Fibroblast of lung (primary cell): ENCODE results near the gene LIMK2. TPM values are rescaled to one million over a fixed set of nuclear protein-coding genes. Genes with fewer than 3 reads are reported as not detected.

Experiments used
- DNase-seq, 2 donors: peaks; one replicate each; pipeline versions ENCODE4 v3.0.0 to v3.0.0-alpha.2; 2010; ENCODE audit warnings: low read depth in 2 of 2
- H2AFZ ChIP-seq: 2 replicates; pipeline ENCODE4 v1.5.1; 2012; ENCODE audit warnings: low read length, control low read depth, inconsistent platforms
- H3K27ac ChIP-seq: 2 replicates; pipeline ENCODE4 v1.5.1; 2011; ENCODE audit warnings: low read length, control low read depth; ENCODE audit not compliant: insufficient read depth
- H3K27me3 ChIP-seq: 2 replicates; pipeline ENCODE4 v1.5.1; 2011; ENCODE audit warnings: mild to moderate bottlenecking, low read length; ENCODE audit not compliant: control insufficient read depth, insufficient read depth
- H3K36me3 ChIP-seq: 2 replicates; pipeline ENCODE4 v1.5.1; 2011; ENCODE audit warnings: low read length; ENCODE audit not compliant: control insufficient read depth, insufficient read depth
- H3K4me1 ChIP-seq: 2 replicates; pipeline ENCODE4 v1.5.1; 2011; ENCODE audit warnings: low read length; ENCODE audit not compliant: control insufficient read depth, insufficient read depth; ENCODE audit errors: extremely low read depth
- H3K4me2 ChIP-seq: 2 replicates; pipeline ENCODE4 v1.5.1; 2011; ENCODE audit warnings: low read length, control low read depth; ENCODE audit not compliant: insufficient read depth; ENCODE audit errors: extremely low read depth
- H3K4me3 ChIP-seq, 4 experiments: fragments of 200-600 bp in 1 of 4; sonication (generic) in 1 of 4; replicated peaks in 1 of 4; 2 replicates each; pipeline ENCODE4 v1.5.1; 2011 to 2016; ENCODE audit warnings: low read length in 4 of 4, low read depth in 3 of 4, mild to moderate bottlenecking in 3 of 4, control low read depth in 2 of 4, inconsistent platforms in 1 of 4, mixed read lengths in 1 of 4; ENCODE audit not compliant: insufficient read depth in 1 of 4; ENCODE audit errors: control extremely low read depth in 1 of 4
- H3K79me2 ChIP-seq: 2 replicates; pipeline ENCODE4 v1.5.1; 2012; ENCODE audit warnings: mild to moderate bottlenecking, low read length, inconsistent platforms; ENCODE audit not compliant: control insufficient read depth, insufficient read depth
- H3K9ac ChIP-seq: 2 replicates; pipeline ENCODE4 v1.5.1; 2011; ENCODE audit warnings: mild to moderate bottlenecking, low read length, control low read depth; ENCODE audit not compliant: insufficient read depth
- H3K9me3 ChIP-seq: 2 replicates; pipeline ENCODE4 v1.5.1; 2012; ENCODE audit warnings: low read depth, low read length; ENCODE audit not compliant: control insufficient read depth, insufficient read depth
- H4K20me1 ChIP-seq: 2 replicates; pipeline ENCODE4 v1.5.1; 2011; ENCODE audit warnings: low read length; ENCODE audit not compliant: control insufficient read depth, insufficient read depth; ENCODE audit errors: extremely low read depth
- EZH2 ChIP-seq: IDR thresholded peaks from 2 replicates; pipeline ENCODE4 v1.5.1; 2012; ENCODE audit warnings: low read length, control low read depth, mild to moderate bottlenecking; ENCODE audit errors: missing control alignments
- polyA plus RNA-seq, 2 donors: library from polyadenylated mRNA; depleted of rRNA in 1 of 2; stranded (reverse) in 1 of 2; unstranded in 1 of 2; fragments of >200 nt; gene quantifications; 2 replicates each; pipeline ENCODE4 v1.2.1, GENCODE V29; 2011 to 2012; ENCODE audit warnings: missing spikeins in 1 of 2
- total RNA-seq: library from RNA; depleted of rRNA; stranded (reverse); fragments of >200 nt; gene quantifications from 2 replicates; pipeline ENCODE4 v1.2.1, GENCODE V29; 2014
- TF ChIP-seq, protein P1 (sequence below), 2 donors: IDR thresholded peaks in 1 of 2; conservative IDR thresholded peaks in 1 of 2; 1 replicate in 1 of 2; 2 replicates in 1 of 2; pipeline ENCODE4 v1.5.1; 2011 to 2012; ENCODE audit warnings: low read length in 2 of 2, control low read depth in 1 of 2, inconsistent platforms in 1 of 2, low read depth in 1 of 2, mild to moderate bottlenecking in 1 of 2

The LIMK2 gene
- total and polyA plus RNA-seq, 2 donors (not counting 1 experiment from before 2014, with no cell fraction given), result 3.4 to 20.0 TPM

DNA sequence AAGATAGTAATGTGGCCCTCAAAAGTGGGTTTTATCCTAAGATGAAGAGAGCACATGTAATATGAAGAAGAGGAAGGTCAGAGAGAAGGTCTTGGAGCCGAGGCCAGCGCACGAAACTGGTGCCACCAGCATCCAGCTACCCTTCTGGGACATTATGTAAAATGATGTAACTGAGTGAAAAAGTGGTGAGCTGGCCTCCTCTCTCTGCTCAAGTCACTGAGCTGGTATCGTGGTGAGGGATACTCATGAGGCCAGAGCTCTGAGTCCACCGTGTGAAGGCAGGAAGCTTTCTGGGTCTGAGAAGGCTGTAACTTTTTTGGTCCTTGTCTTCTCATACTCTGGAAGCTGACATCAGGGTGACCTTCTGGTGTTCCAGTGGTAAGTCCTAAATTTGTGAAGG is 27.0 kb upstream of the LIMK2 start:
- Histone ChIP-seq H2AFZ (no peak overlapping the region), H3K9me3 (no peaks in the 10 kb centered on the region), H3K4me3 (no peak overlapping the region), H3K4me2 (no peak overlapping the region), H3K27ac (no peak overlapping the region), H3K4me1 (no peaks in the 10 kb centered on the region), H3K79me2 (peaks cover 2% of the 10 kb centered on the region), H4K20me1 (no peaks in the 10 kb centered on the region), H3K27me3 (no peaks in the 10 kb centered on the region), H3K36me3 (peaks cover 3% of the 10 kb centered on the region), H3K9ac (no peak overlapping the region)
- peak in 1 of 2 donors; percentile 65 for DNase-seq
- no peak for TF ChIP-seq EZH2
- TF ChIP-seq, protein P1, sequence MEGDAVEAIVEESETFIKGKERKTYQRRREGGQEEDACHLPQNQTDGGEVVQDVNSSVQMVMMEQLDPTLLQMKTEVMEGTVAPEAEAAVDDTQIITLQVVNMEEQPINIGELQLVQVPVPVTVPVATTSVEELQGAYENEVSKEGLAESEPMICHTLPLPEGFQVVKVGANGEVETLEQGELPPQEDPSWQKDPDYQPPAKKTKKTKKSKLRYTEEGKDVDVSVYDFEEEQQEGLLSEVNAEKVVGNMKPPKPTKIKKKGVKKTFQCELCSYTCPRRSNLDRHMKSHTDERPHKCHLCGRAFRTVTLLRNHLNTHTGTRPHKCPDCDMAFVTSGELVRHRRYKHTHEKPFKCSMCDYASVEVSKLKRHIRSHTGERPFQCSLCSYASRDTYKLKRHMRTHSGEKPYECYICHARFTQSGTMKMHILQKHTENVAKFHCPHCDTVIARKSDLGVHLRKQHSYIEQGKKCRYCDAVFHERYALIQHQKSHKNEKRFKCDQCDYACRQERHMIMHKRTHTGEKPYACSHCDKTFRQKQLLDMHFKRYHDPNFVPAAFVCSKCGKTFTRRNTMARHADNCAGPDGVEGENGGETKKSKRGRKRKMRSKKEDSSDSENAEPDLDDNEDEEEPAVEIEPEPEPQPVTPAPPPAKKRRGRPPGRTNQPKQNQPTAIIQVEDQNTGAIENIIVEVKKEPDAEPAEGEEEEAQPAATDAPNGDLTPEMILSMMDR (conservative IDR thresholded peaks at IDR 0.05 in 1 of 2, IDR thresholded peaks at IDR 0.05 in 1 of 2; ENCODE audit: low read depth in 1 of 2, low read length in 2 of 2), result no peak

DNA sequence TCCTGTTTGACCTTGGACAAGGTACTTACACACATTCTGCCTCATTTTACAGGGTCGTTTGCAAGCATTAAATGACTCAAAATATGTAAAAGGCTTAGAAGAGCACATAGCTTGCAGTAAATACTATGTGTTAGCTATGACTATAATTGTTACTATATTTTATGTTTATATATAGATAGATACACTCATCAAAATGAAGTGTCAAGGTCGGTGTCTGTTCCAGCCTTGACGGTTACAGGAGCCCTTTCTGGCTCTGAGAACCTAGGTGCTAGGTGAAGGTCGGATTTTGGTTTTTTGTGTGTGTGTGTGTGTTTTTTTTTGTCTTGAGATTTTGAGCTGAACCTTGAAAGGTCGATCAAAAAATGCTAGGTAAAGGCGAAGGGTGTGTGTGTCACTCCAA is 24.5 kb upstream of the LIMK2 start:
- Histone ChIP-seq H3K4me3 (no peak overlapping the region), H3K27me3 (no peaks in the 10 kb centered on the region), H3K79me2 (peaks cover 2% of the 10 kb centered on the region), H3K36me3 (peaks cover 3% of the 10 kb centered on the region), H3K9me3 (no peaks in the 10 kb centered on the region), H3K4me2 (no peak overlapping the region), H3K9ac (no peak overlapping the region), H3K4me1 (no peaks in the 10 kb centered on the region), H2AFZ (no peak overlapping the region), H3K27ac (no peak overlapping the region), H4K20me1 (no peaks in the 10 kb centered on the region)
- TF ChIP-seq, protein P1 (conservative IDR thresholded peaks at IDR 0.05 in 1 of 2, IDR thresholded peaks at IDR 0.05 in 1 of 2; ENCODE audit: low read depth in 1 of 2, low read length in 2 of 2), result no peak
- TF ChIP-seq EZH2, result no peak
- no peak for DNase-seq

DNA sequence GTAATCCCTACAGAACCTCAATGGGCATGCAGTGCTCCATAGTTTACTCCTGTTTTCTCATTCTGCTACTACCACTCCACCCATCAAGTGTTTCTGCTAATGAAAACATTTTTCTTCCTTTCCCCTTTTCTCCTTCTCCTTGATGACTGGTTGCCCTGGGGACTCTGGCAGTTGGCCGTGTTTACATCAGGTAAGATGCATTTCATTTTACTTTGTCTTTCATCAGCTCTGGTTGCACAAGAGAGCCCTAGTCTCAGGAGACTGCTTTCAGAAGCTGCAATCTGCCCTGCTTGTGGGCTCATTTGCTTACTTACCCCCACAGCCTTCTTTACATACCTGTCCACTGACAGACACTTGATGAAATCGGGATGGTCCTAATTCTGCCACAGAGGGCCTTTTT is 19.6 kb upstream of the LIMK2 start:
- Histone ChIP-seq H3K36me3 (peaks cover 11% of the 10 kb centered on the region), H3K9ac (no peak overlapping the region), H3K27ac (no peak overlapping the region), H3K4me1 (no peaks in the 10 kb centered on the region), H3K4me2 (no peak overlapping the region), H2AFZ (no peak overlapping the region), H3K79me2 (peaks cover 2% of the 10 kb centered on the region), H3K27me3 (no peaks in the 10 kb centered on the region), H3K9me3 (no peaks in the 10 kb centered on the region), H3K4me3 (no peak overlapping the region), H4K20me1 (no peaks in the 10 kb centered on the region)
- no peak for TF ChIP-seq EZH2
- TF ChIP-seq, protein P1 (conservative IDR thresholded peaks at IDR 0.05 in 1 of 2, IDR thresholded peaks at IDR 0.05 in 1 of 2; ENCODE audit: low read depth in 1 of 2, low read length in 2 of 2), result no peak
- peak in 1 of 2 donors; percentile 62 for DNase-seq
